Stimulated activated CD8-positive, alpha-beta memory T cell treated with anti-CD3 and anti-CD28 coated beads, Interleukin-7, amount 100 ng/mL, for 4 hours (primary cell): ENCODE data around the gene TTLL11.

ENCODE experiments used
- DNase-seq, 2 donors: peaks; one replicate each; pipeline ENCODE4 v3.0.0-alpha.2; 2020; ENCODE audit warnings: low read depth in 2 of 2

TTLL11 gene

DNA sequence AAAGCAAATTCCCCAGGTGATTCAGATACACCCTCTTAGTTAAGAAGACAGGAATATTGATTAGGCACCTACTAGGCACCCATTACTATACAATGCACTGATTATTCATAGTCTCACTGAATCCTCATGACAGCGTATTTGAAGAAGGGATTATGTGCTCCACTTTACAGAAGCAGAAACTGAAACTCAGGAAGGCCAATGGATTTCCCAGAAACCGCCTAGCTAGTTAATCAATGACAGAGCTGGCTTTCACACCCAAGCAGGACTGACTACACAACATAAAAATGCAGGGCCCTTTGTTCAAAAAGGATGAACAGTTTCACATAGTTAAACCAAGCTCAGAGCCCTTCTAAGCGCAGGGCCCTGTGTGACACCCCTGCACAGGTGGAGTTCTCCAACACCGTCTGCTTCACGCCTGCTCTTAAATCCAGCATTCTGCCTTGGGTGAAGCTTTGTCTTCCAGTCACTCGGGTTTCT is 117.3 kb downstream of the TTLL11 start:
- no peak for DNase-seq

DNA sequence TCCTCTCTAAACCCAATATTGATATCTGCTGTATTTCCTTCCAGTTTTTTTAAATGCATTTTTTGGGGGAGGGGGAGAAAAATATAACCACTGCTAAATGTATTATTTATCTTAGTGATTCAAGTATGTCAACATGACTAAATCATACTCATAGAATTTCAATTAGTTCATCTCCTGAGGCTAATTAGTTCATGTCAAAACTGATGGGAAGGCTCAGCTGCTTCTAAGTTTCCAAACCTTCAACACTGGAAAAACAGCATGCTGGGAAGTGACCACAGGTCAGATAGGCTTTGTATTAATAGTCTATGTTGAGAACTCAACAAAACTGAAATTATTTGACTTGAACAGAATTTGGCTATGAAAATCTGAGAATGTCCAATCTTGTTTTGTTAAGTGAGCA is 118.7 kb downstream of the TTLL11 start:
- no peak for DNase-seq

DNA sequence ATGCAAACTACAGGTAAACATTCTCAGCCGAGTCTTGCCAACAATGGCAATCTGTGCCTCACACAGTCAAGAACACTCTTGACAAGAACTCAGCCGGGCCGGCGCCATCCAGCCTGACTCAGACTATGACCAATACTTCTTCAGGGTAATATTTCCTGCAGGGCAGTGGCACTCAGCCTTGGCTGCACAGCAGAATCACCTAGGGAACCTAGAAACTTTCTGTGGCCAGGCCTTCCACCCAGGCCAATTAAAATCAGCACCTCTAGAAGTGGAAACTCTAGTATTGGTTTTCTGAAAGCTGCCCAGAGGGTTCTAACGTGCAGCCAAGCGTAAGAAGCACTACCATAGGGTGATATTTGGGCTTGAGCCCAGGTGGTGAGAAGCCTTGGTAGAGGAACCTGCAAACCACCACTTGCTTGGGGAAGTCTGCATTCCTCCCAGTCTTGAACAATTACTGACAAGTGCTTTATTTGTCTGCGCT is 120.6 kb downstream of the TTLL11 start:
- DNase-seq, result no peak

DNA sequence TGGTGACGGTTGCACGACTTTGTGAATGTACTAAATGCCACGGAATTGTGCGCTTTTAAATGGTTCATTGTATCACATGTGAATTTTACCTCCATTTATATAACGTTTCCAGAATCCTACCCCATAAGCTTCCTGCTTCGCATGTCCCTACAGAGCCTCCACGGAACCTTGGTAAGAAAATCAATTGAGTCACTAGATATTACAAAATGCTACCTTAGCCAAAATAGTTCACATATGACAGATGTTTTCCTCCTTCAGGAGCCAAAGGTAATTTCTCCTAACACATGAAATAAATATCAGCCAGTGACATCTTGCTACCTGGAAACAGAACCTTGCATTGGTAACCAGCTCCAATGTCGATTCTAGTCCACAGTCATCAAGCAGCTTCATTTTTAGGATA is 125.1 kb downstream of the TTLL11 start:
- DNase-seq, result no peak

DNA sequence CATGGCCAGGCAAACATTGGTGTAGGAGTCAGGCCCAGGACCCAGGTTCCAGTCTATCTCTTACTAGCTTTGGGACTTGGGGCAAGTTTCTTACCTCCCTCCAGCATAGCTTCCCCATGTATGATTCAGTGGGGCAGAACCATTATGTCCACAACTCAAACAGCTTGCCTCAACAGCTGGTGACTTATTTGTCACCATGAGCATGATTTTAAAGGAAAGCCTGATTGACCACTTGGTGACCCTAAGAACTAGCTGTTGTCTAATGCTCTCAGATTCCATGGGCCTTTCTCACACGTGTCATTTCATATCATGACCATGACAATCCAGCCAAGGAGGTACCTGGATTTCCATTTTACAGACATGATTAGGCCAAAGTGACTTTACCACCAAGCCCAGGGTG is 126.4 kb downstream of the TTLL11 start:
- DNase-seq, result no peak

DNA sequence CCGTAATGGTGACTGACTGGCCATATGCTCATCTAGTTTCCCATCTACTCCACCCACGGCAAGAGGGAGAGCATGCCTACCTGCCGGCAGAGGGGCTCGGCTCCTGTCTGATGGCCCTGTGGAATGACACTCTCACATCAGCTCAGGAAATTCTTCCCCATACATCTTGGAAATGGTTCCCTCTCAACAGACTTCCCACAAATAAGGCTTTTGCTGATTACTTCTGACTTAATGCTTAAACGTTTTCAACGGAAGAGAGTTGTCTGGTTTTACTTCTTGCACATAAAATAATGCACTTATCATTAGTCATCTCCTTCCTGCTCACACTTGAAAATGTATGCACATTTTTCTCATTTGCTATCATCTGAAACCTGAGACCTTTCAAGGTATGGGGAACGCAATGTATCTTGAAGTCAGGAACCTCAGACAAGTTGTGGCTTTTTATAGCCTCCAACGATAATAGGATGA is 129.5 kb downstream of the TTLL11 start:
- DNase-seq, result no peak

DNA sequence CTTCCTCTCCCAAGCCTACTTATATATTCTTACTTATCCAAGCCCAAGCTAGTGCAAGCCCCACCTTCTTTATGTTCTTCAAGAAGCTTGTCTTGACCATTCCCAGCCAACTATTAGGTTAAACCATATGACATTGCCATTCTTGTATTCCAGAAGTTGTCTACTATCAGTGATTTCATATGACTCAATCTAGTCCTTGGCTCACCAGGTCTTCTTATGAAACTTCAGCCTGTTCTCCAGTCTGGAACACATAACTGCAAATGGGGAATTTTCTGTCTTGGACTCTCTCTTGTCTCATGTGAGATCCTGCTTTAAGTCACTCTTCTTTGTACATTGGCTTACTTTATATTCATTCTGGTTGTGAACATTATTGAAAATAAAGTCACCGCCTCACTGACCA is 130.7 kb downstream of the TTLL11 start:
- DNase-seq, result no peak

DNA sequence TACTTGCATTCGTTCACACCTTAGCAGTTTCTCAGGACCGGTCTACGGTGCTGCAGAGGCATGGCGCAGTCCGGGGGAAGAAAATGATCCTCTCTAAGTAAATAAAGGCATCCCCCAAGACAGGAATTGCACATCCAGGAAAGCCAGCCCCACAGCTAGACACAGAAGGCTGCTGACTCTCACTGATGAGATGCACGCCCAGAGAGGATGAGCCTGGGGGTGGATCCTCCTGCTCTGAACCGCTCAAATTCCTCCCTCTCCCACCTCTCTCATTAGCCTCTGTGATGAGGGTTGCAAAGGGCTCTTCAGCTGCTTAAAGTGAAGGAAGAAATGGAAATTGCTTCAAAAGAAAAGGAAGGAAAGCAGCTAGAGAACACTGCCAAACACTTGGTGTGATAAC is 132.4 kb downstream of the TTLL11 start:
- DNase-seq, result no peak

DNA sequence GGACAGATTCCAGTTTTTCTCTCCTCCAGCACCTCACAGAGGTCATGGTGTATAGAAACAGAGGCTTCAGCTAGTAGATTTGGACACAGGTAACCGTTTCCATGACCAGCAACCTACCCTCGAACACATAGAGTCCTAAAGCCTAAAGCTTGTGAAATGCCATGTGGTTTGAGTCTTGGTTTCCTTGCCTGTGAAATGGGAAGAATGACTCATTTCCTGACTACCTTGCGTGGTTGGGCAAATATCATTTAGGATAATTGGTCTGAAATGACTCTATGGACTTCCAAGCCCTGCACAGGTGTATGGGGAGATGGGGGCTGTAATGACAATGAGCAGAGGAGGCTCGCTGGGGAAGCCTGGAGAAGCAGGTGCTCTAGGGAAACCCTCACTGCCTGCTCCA is 134.6 kb downstream of the TTLL11 start:
- DNase-seq, result no peak

DNA sequence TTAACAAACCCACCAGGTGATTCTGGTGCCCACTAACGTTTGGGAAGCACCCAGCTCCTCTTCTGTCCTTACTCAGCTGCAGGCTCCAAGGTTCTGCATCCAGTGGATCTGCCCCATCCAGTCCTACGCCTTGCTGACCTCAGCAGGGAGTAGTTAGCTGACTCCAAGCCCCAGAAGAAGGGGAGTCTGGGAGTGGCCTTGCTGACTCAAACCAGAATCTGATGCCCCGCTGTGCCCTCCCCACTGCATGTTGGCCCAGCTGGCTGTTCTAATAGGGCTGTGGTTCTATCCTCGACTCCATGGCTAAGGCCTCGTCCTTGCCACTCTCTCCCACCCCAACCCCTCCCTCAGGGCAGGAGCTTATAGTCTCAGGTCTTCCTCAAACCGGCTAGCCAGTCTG is 136.3 kb downstream of the TTLL11 start:
- no peak for DNase-seq

DNA sequence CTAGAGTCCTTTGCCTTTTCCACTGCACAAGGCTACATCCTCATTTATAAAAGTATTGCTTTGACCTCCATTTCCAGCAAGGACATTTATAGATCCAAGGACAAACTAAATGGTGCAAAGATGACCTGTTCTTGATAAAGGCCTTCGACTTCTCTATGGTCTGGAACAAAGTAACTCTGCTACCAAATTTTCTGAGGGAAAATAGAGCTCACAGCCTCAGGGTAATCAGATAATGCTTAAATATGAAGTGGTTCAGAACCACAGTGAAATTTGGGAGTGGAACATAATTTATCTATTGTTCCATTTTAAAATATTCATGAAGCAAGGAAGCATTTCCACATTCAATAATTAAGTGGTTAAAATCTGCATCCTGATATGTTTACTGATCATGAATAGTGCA is 137.5 kb downstream of the TTLL11 start:
- DNase-seq, result no peak

DNA sequence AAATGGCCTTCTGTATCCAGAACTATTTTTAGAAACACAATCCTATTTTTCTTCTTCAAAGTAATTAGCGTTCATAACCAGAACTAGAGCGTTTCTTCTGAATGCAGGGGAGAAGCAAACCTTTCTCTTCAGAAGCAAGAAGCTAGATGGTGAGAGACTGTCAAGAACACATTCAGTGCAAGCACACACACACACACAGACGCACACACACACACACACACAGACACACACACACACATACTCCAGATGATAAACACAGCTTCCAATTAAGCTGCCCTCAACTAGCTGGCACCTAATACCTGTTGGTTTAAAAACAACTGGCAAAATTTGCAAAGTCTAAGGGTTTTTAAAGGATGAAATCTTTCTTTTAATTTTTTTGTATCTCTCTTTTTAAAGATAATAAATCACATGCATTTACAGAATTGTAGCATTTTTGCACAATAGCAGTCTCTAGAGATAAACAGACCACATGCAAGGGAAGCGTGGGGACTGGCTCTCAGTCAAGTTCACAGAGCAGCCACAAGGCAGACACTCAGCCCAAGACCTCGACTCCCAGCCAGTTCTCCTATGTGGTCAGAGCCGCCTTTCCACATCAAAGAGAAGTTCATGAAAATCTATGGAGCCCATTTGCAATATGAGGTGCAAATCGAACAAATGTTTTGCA is 138.5 kb downstream of the TTLL11 start:
- DNase-seq, result no peak

DNA sequence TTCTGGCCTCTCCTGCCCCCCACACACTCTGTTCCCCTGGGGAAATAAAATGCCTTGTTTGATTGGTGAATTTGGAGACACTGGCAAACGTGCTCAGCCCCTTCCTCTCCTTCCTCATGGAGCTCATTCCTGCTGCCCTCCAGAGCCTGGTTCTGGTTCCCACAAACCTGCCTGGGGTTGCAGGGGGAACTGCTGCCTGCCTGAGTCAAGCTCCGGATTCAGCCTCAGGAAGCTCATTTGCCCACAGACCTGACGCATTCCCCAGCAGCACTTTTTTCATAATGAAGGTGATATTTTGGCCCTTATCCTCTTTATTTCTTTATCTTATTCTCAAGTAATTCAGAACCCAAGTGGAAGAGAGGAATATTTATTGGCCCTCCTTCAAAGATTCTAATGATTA is 140.5 kb downstream of the TTLL11 start:
- DNase-seq, result no peak

DNA sequence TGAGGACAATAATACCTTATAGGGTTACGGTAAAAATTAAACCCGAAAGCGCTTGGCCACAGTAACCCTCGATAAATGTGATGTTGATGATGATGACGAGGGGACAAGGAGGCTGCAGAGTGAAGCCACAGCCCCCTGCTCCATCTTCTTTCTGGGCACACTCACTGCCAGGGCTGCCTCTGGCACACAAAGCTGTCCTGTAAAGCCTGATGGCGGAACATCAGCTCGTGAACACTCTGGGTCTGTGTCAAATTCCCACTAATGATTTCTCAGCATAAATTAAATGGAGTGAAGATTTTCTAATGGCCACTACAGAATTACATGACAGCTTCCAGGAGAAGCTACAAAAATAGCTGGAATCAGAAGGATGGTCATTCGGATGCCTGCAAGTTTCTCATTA is 142.2 kb downstream of the TTLL11 start:
- no peak for DNase-seq

DNA sequence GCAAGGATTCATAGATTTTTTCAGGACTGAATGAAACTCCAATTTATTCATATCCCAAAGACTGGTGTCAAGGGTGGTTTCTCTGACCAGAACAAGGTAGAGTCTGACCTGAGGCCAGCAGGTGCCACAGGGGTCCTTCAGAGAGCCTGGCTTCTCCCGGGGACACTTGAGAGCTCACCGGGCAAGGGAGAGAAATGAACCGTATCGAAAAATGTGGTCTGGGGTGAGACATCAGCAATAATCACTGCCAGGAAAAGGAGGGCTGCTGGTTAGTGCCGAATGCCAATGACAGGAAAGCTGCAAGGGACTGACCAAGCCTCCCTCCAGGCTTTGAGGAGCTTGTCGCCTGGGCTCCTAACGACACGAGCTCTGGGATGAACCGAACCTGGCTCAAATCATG is 142.7 kb downstream of the TTLL11 start:
- DNase-seq, result no peak

DNA sequence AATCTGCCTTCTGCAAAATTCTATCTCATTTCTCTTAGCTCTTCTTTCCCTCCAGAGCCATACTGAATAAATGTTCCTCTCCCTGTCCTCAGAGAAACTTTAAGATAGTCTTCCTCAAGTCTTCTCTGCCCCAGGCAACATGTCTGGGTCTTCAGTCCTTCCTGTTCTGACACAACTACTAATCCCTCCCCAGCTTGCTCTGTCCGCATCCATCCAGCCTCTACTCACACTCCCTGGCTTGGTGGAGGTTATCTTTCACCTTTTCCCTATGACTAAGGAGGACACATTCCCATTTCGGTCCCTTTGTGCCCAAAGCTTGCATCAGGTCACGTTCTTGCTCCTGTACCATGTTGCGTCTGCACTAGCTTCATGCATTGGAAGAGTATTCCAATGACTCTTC is 143.3 kb downstream of the TTLL11 start:
- DNase-seq, result no peak

DNA sequence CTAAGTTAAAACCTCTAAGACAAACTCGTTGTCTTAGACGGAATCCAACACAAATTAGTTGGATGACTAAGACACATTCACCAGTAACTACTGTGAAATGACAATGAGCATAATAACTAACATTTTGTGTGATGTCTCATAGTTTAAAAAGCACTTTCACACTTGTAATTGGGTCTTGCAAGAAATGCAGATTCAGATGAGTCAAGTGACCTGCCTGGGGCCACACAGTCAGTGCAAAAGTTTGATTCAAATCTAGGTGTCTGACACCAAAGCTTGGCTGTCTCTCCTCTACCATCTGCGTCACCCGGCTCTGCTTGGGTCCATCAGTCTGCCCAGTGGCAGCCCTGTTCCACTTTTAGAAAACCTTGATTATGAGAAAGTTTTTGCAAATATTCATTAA is 143.7 kb downstream of the TTLL11 start:
- no peak for DNase-seq

DNA sequence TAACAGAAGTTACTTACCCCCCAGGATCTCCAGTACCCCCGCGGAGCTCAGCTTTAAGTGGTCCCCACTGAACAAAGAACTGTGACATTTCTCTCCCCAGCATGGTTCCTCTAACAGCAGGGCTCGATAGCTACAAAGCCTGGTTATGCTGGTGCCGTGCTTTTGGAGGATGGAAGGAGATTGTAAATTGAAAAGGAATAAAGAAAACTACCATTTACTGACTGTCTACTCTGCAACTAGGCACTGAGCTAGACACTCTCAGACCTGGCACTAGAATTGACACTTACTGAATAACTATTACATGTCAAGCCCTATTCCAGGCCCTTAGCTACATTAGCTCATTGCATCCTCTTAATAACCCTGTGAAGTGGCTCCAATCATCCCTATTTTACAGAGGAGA is 145.3 kb downstream of the TTLL11 start:
- DNase-seq, result no peak

DNA sequence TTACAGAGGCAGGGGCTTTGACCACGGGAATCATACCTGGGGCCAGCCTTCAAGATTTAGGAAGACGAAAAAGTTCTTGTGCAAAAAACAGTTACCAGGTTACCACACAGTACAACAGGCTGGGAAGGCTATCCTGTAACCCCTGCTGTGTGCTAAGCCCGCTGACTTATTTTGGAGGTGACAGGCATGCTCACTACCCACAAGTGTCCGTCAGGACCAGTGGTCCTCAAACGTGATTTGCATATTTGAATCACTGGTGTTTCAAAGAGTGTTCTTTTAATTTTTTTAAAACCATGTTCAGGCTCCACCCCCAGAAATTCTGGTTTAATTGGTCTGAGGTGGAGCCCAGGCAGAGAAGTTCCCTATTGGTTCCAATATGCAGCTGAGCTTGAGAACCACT is 146.6 kb downstream of the TTLL11 start:
- DNase-seq, result no peak

DNA sequence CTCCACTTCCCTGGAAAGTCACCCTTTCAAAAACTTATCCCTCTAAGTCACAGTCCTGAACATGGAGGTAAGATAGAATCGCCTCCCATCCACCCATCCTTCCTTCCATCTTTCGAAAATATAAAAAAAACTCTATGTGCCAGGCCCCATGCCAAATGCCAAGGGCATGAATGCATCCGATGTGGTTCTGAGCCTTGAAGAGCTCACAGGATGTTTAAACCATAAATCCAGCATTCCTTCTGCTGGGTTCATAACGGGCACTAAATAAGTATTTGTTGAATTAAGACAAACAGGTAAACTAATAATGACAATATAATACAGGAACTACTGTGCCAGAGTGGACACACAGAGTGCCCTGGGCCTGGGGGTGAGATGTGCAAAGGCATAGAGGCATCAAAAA is 147.3 kb downstream of the TTLL11 start:
- no peak for DNase-seq

DNA sequence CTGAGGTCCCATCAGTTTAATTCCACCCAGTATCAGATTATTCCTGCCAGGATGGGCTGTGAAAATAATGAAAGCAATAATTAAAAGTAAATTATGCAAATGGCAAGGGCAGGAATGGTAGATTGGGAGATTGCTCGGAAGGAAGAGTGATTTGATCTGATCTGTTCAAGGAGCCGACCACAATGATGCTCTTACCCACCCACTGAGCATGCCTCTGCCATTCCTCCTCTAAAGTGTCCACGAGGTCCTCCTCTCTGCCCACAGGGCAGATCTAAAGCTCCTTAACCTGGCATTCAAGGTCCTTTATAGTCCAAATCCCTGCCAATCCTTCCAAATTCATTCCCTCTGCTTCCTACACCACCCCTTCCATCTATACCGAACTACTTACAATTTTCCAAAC is 147.8 kb downstream of the TTLL11 start:
- no peak for DNase-seq

DNA sequence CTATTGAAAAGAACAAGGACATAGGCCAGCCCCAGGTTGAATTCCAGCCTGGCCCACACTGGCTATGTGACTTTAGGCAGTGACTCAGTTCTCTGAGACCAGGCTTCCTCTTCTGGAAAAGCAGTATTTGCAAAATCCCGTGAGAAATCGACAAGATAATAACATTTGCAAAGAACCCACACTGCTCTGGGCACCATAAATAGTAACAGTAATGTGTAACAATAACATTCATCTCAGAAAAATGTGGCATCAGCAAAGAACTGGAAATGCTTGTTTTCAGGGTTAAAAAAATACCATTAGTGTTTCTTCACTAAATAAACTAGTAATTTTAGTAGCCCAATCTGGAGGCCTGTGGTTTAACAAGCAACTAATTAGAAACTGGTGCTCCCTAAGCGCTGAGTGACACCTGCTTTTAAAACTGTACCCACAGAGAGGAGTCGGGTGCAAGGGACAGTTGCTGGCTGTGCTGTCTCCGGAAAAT is 148.4 kb downstream of the TTLL11 start:
- DNase-seq, result no peak

DNA sequence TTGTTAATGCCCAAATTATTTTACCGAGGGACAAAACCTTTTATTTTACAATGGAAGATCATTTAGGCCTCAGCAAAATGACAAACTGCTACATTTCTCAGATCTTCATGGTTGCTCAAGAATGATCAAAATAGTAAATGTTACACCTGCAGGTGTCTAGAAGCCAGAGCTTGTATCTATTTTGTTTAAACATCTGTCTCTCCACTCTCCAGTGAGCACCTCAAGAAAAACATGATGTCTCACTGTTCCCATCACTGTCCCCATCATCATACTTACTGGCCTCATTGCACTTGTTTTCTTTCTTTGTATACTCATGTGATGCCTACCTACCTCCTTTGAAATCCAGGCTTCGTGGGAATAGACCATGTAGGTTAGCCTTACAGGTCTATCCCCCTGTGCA is 149.6 kb downstream of the TTLL11 start:
- DNase-seq, result no peak

DNA sequence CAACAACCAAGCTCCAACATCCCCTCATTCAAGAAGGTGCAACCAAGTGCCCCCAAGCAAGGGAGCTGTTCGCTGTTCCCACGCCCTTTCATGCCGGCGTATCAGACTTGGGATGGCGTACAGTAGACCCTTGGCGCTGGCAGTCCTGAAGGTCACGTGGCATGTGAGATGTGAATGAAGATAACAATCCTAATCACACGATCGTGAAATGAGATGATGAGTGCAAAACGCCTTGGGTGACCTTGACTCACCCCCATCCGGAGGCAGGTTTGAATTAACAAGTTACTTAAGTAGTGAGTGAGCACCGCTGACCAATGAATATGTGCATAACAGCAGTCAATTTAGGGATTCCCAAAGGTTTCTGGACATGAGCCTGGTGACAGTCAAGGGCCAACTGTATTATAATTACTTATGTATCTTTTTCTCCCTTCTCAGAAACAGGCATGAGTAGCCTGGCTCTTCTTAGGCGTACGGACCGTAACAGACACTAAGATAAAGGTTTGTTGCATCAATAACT is 150.2 kb downstream of the TTLL11 start:
- no peak for DNase-seq
